Activated CD4-positive, alpha-beta T cell treated with anti-CD3 and anti-CD28 coated beads for 24 hours (primary cell): Measurements from ENCODE around the gene E4F1.

Experiments
- DNase-seq, 2 donors: peaks; one replicate each; pipeline ENCODE4 v3.0.0-alpha.2; 2020; ENCODE audit warnings: low read depth in 2 of 2

Gene E4F1

GRCh38 chr16:2206420-2206779 is 17.0 kb upstream of the E4F1 start:
- no peak for DNase-seq

GRCh38 chr16:2206780-2207433 is 16.5 kb upstream of the E4F1 start:
- DNase-seq: no peak

- no peak for DNase-seq
These were observed 15.5 kb upstream of the E4F1 start for GRCh38 chr16:2207872-2208271.

- DNase-seq: no peak
These were observed 15.1 kb upstream of the E4F1 start for GRCh38 chr16:2208308-2208707.

- DNase-seq: no peak
These were observed 14.6 kb upstream of the E4F1 start for GRCh38 chr16:2208772-2209171.

GRCh38 chr16:2209258-2210008 is 14.0 kb upstream of the E4F1 start:
- no peak for DNase-seq

GRCh38 chr16:2210009-2210332 is 13.4 kb upstream of the E4F1 start:
- DNase-seq: no peak

GRCh38 chr16:2210386-2211365 is 12.7 kb upstream of the E4F1 start, which contains the start of gene BRICD5:
BRICD5 (minus strand) TSS chr16:2210863; CDS start chr16:2210833, 30 bp downstream.
- no peak for DNase-seq

GRCh38 chr16:2211923-2212347 is 11.5 kb upstream of the E4F1 start:
- no peak for DNase-seq

GRCh38 chr16:2212362-2213324 is 10.7 kb upstream of the E4F1 start:
- no peak for DNase-seq

GRCh38 chr16:2213817-2214718 is 9.3 kb upstream of the E4F1 start:
- DNase-seq: no peak

GRCh38 chr16:2214719-2214968 is 8.7 kb upstream of the E4F1 start, which contains the start of gene PGP:
PGP (minus strand) TSS chr16:2214840; CDS start chr16:2214777, 63 bp downstream.
- DNase-seq: no peak

GRCh38 chr16:2216330-2216729 is 7.1 kb upstream of the E4F1 start:
- DNase-seq: no peak

GRCh38 chr16:2223942-2224486 is 623 bp downstream of the E4F1 start:
- DNase-seq: no peak

GRCh38 chr16:2226245-2226793 is 2.9 kb downstream of the E4F1 start:
- DNase-seq: no peak

- DNase-seq: no peak
These were observed 3.5 kb downstream of the E4F1 start for GRCh38 chr16:2226918-2227317.

- DNase-seq: no peak
These were observed 4.9 kb downstream of the E4F1 start for GRCh38 chr16:2228161-2228824.

GRCh38 chr16:2229091-2229490 is 5.7 kb downstream of the E4F1 start:
- no peak for DNase-seq

- no peak for DNase-seq
These were observed 6.3 kb downstream of the E4F1 start for GRCh38 chr16:2229632-2230250.
